Measurements from ENCODE around the gene ZSCAN22. TPM values are rescaled to one million over a fixed set of nuclear protein-coding genes. Genes with fewer than 3 reads are reported as not detected.
"Not testable (repeated sequence)": the region's sequence is repeated elsewhere in the genome, so short reads cannot be mapped to it uniquely, and the experiment has no call there.

Gene ZSCAN22
- 4.5 and 4.9 TPM in 2 replicates for total RNA-seq

- intact Hi-C loops (cut with micrococcal nuclease), result loop anchor here (1.0 to 2.0 kb wide), 19 partner anchors 20 to 1047 kb away; partner anchors contain the start of genes ERVK3-1, RPS5, TRIM28 and ZBTB45
Observed at GRCh38 chr19:58326914-58327726, at the start of gene ZSCAN22. ZSCAN22 (plus strand) TSS chr19:58326994; CDS start chr19:58334803, 7,809 bp downstream.

DNA sequence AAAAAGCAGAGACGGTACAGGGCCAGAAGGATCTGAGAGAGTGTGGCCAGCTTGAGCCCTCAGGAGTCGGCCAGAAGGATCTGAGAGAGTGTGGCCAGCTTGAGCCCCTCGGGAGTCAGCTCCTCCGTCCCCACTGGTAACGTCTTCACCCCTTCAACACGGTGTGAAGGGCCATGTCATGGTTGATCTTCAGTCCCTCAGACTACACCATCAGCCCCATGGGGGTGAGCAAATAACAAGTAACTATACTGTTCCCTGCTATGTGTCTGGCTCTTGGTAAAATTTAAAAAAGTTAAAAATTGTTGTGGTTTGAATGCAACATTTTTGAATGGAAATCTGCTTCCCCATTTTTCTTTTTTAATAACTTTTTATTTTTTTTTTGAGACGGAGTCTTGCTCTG lies 49.6 kb upstream of the ZSCAN22 start:
- intact Hi-C loops (cut with micrococcal nuclease), result no loop called here

DNA sequence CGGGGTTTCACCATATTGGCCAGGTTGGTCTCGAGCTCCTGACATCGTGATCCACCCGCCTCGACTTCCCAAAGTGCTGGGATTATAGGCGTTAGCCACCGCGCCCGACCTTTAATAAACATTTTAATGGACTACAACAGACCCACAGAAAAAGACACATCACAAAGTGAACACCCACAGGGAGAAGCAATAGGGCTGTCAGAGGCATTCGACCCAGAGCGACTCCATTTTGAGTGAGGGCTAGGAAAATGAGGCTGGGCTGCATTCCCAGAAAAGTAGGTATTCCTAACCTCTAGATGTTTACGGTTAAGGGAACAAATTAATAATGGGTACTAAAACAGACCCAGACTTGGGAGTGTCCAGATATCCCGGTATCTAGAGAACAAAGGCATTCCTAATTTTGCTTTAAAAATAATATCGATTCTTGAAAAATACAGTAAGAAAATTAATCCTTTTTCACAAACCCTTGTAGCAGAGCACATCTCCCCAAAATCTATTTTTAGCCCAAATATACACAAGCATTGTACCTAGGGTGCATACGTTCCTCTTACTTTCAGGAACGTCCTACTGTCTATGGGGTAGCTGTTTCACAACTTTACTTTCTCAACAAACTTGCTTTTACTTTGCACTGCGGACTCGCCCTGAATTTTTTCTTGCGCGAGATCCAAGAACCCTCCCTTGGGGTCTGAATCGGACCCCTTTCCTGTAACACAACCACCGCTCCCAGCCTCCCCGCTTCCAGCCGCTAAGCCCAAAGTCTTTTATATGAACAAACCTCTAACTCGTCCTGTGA lies 48.9 kb upstream of the ZSCAN22 start:
- intact Hi-C loops (cut with micrococcal nuclease), result loop anchor here (1.0 to 2.0 kb wide), 24 partner anchors 27 to 1873 kb away; partner anchors contain the start of genes ERVK3-1, RPS5, ZNF132 and ZNF17

- intact Hi-C loops (cut with micrococcal nuclease), result loop anchor here (1.0 to 2.0 kb wide), 24 partner anchors 27 to 1874 kb away; partner anchors contain the start of genes ERVK3-1, RPS5, ZNF132 and ZNF17
Observed at GRCh38 chr19:58278541-58279041, 48.2 kb upstream of the ZSCAN22 start, which contains the start of gene ZNF8. ZNF8 (plus strand) TSS chr19:58278955; CDS start chr19:58279082, 127 bp downstream.

GRCh38 chr19:58279042-58279924 lies 47.5 kb upstream of the ZSCAN22 start:
- intact Hi-C loops (cut with micrococcal nuclease), result loop anchor here (2.0 kb wide), 2 partner anchors 700 to 1874 kb away; partner anchors contain the start of genes ZNF416 and ZNF583

- intact Hi-C loops (cut with micrococcal nuclease), result loop anchor here (2.0 kb wide), 2 partner anchors 701 to 1875 kb away; partner anchors contain the start of genes ZNF416 and ZNF583
Observed at GRCh38 chr19:58279925-58280316, 46.9 kb upstream of the ZSCAN22 start.

DNA sequence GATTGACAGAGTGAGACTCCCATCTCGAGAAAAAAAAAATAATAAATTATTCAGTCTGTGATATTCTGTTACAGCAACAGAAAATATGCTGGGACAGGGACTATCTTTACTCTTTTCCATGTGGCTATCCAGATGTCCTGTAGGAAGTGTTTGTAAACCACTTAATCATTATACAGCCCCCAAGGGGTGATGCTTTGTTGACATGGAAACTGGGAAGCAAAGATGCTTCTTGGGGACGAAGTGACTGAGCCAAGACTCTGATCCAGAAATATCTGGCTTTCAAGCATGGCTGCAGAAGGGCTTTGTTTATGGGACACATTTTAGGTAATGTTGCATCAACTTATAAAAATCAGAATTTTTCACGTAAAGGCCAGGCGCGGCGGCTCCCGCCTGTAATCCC lies 42.6 kb upstream of the ZSCAN22 start:
- intact Hi-C loops (cut with micrococcal nuclease), result no loop called here

DNA sequence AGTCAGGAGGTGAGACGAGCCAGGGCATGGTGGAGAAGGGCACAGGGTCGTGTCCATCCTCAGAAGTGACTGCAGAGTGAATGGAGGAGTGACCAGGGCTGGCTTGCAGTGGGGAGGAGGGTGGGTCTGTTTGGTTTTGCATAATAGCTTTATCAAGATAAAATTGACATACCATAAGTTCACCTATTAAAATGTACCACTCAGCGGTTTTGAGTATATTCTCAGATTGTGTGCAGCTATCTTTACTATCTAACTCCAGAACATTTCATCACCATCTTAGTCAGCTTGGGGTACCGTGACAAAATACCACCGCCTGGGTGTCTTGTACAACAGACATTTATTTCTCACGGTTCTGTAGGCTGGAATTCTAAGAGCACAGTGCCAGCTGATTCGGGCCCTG lies 34.9 kb upstream of the ZSCAN22 start:
- intact Hi-C loops (cut with micrococcal nuclease), result no loop called here

DNA sequence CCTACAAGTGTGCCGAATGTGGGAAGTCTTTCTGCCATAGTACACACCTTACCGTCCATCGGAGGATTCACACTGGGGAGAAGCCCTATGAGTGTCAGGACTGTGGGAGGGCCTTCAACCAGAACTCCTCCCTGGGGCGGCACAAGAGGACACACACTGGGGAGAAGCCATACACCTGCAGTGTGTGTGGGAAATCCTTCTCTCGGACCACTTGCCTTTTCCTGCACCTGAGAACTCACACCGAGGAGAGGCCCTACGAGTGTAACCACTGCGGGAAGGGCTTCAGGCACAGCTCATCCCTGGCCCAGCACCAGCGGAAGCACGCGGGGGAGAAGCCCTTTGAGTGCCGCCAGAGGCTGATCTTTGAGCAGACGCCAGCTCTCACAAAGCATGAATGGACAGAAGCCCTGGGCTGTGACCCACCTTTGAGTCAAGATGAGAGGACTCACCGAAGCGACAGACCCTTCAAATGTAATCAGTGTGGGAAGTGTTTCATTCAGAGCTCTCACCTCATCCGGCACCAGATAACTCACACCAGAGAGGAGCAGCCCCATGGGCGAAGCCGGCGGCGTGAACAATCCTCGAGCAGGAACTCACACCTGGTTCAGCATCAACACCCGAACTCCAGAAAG lies 31.9 kb upstream of the ZSCAN22 start:
- intact Hi-C loops (cut with micrococcal nuclease), result no loop called here

DNA sequence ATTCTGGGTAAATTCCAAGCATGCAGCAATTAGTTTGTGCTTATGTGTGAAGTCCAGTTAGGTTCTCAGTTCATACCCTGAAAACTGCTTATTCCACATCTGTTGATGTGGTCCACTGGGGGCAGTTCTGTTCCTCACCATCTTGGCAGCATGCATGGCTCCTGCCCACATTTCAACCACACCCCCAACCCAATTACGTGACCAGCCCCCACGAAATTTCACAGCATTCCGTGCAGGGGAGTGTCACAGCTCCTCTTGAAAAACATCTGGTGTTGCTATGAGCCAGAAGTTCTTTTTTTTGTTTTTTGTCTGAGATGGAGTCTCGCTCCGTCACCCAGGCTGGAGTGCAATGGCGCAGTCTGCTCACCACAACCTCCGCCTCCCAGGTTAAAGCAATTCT lies 30.7 kb upstream of the ZSCAN22 start:
- intact Hi-C loops (cut with micrococcal nuclease), result no loop called here

- intact Hi-C loops (cut with micrococcal nuclease), result no loop called here
Observed at GRCh38 chr19:58300620-58301019, 26.2 kb upstream of the ZSCAN22 start.

GRCh38 chr19:58304255-58304654 lies 22.5 kb upstream of the ZSCAN22 start:
- intact Hi-C loops (cut with micrococcal nuclease), result loop anchor here (2.0 kb wide), 2 partner anchors 173 to 827 kb away; partner anchors contain the start of genes ZNF446 and ZNF772

DNA sequence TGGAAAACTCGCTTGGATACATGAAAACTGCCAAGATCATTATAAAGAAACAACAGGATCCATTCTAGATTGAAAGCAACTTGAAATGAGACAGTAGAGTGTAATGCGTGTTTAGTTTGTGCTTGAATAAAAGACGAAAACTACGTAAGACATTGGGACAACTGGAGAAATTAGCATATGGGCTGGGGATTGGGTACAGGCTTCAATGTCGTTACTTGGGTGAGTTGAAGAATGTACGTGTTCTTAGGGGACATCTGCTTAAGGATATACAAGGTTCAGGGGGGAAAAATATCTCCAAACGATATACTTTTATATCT lies 22.1 kb upstream of the ZSCAN22 start:
- intact Hi-C loops (cut with micrococcal nuclease), result loop anchor here (1.0 to 2.0 kb wide), 24 partner anchors 22 to 1064 kb away; partner anchors contain the start of genes RPS5, ZNF132, ZNF17 and ZNF274

GRCh38 chr19:58305065-58305931 lies 21.5 kb upstream of the ZSCAN22 start, which contains the start of gene ERVK3-1:
ERVK3-1 (plus strand) TSS chr19:58305377; CDS start chr19:58312169, 6,792 bp downstream.
- intact Hi-C loops (cut with micrococcal nuclease), result loop anchor here (1.0 to 2.0 kb wide), 24 partner anchors 21 to 1065 kb away; partner anchors contain the start of genes RPS5, ZNF132, ZNF17 and ZNF274

DNA sequence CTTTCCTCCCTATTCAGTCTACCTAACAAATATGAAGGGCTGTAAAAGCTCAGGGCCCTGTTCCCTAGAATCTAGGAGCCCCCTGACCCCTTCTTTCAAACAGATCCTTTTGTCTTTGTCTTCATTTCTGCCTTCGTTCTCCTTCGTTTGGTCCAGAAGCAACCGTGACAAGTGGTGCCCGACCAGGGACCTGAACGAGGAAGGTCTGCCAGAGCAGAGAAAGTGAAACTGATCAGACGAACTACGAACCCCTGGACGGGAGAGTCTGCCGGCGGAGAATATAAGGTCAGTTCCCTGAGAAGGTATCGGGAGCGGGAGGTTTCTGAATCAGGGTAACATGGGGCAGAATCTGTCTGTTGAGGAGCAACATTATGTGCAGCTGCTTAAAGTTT lies 20.9 kb upstream of the ZSCAN22 start:
- intact Hi-C loops (cut with micrococcal nuclease), result loop anchor here (1.0 to 2.0 kb wide), 24 partner anchors 20 to 1066 kb away; partner anchors contain the start of genes RPS5, ZNF132, ZNF17 and ZNF274

DNA sequence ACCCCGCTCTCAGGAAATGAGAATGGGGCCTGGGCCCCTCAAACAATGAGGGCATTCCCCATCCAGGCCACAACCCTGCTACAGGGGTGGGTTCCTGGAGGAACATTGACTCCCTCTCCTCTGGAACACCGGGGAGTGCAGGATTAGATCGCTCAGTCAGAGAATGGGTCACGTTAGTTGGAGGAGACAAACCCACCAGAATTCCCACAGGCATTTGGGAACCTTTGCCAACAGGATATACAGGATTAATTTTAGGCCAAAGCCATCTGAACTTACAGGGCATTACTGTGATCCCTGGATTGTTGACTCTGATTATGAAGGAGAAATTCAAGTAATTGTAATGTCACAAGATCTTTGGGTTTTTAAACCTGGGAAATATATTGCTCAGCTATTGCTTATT lies 19.1 kb upstream of the ZSCAN22 start:
- intact Hi-C loops (cut with micrococcal nuclease), result no loop called here

- intact Hi-C loops (cut with micrococcal nuclease), result not testable (repeated sequence)
Observed at GRCh38 chr19:58310685-58311084, 16.1 kb upstream of the ZSCAN22 start.

DNA sequence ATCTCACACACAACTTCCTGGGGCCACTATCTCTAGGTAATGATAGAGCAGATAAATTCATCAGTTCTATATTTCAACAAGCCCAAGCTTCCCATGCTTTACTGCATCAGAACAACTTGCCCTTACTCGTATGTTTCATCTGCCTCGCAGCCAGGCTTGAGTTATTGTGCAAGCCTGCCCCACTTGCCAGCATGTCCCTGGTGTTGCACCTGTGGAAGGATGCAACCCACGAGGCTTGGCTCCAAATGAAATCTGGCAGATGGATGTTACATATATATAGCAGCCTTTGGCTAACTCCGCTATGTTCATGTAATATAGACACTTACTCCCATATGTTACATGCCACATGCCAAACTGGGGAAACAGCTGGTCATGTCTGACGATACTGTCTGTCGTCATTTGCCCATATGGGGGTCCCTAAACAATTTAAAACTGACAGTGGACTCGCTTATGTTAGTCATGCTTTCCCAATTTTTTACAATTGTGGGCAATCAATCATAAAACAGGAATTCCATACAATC lies 15.4 kb upstream of the ZSCAN22 start:
- intact Hi-C loops (cut with micrococcal nuclease), result no loop called here
